OCI-LY3 (cell line): ENCODE results near the gene ATG4C.

Experiments
- H2AFZ ChIP-seq: fragments of 200-600, 300-600 bp; shearing (Covaris generic); 2 replicates; pipeline ENCODE4 v1.6.0; 2014; ENCODE audit warnings: antibody characterized with exemption, low read depth, low read length
- H3K27ac ChIP-seq: fragments of 200-600, 300-600 bp; sonication (generic); 2 replicates; pipeline ENCODE4 v1.5.1; 2014; ENCODE audit warnings: mild to moderate bottlenecking, low read length, moderate library complexity, mixed read lengths
- H3K27me3 ChIP-seq: fragments of 200-600, 300-600 bp; sonication (generic); 2 replicates; pipeline ENCODE4 v1.6.1; 2014; ENCODE audit warnings: low read depth, low read length, mixed read lengths
- H3K36me3 ChIP-seq: fragments of 200-600, 300-600 bp; sonication (generic); replicated peaks from 2 replicates; pipeline ENCODE3; 2014; ENCODE audit warnings: low read depth, low read length, mixed read lengths
- H3K4me1 ChIP-seq: fragments of 300-600, 200-600 bp; sonication (generic); 2 replicates; pipeline ENCODE4 v1.6.1; 2014; ENCODE audit warnings: low read length, mixed read lengths
- H3K4me2 ChIP-seq: fragments of 200-600, 300-600 bp; sonication (generic); 2 replicates; pipeline ENCODE4 v1.6.1; 2014; ENCODE audit warnings: low read length, mixed read lengths
- H3K4me3 ChIP-seq: fragments of 300-600, 200-600 bp; sonication (generic); 2 replicates; pipeline ENCODE4 v1.5.1; 2014; ENCODE audit warnings: antibody characterized with exemption, mild to moderate bottlenecking, low read length, moderate library complexity
- H3K79me2 ChIP-seq: fragments of 300-600, 200-600 bp; shearing (Covaris generic); 2 replicates; pipeline ENCODE4 v1.6.1; 2014; ENCODE audit warnings: mild to moderate bottlenecking, low read length, mixed read lengths
- H3K9ac ChIP-seq: fragments of 300-600, 200-600 bp; shearing (Covaris generic); 2 replicates; pipeline ENCODE4 v1.6.0; 2014; ENCODE audit warnings: mild to moderate bottlenecking, low read length, moderate library complexity
- H3K9me3 ChIP-seq: fragments of 200-600, 300-600 bp; shearing (Covaris generic); 2 replicates; pipeline ENCODE4 v1.6.1; 2014; ENCODE audit warnings: low read length, mixed read lengths; ENCODE audit not compliant: insufficient read depth
- H4K20me1 ChIP-seq: fragments of 200-600, 300-600 bp; sonication (generic); 2 replicates; pipeline ENCODE4 v1.6.1; 2016; ENCODE audit warnings: low read length, mixed read lengths; ENCODE audit not compliant: insufficient read depth
- EZH2phosphoT487 ChIP-seq: fragments of 200-600 bp; shearing (Covaris generic); IDR thresholded peaks from 2 replicates; pipeline ENCODE4 v1.6.1; 2018; ENCODE audit warnings: antibody characterized with exemption, mixed run types, low read depth
- TF ChIP-seq, protein P1 (sequence below): fragments of 200-600, 300-600 bp; sonication (generic); IDR thresholded peaks from 2 replicates; pipeline ENCODE4 v1.5.1; 2014; ENCODE audit warnings: antibody characterized with exemption, low read length, low read depth

The ATG4C gene

DNA sequence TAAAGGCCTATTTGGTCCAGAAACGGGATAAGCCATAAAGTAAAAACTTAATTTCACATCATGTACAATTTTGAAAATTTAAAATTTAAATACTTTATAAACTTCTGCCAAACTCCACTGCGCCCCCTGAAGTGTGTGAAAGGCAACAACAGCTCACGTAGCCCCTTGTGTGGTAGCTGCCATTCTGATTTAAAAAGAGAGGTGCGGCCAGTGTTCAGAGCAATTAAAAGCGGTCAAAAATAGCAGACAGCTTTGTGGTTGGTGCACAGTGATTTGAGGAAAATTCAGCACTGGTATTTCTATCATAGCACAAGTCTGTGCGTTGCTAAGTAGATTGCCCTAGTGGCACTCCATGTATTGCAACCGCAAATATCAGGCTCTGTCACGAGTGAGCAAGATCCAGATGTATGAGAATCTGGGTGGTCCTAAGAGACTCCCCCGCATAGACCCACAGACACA, 122.5 kb downstream of the ATG4C start:
- no peak overlapping the region for H3K9ac ChIP-seq
- no peak for TF ChIP-seq EZH2phosphoT487
- TF ChIP-seq, protein P1, sequence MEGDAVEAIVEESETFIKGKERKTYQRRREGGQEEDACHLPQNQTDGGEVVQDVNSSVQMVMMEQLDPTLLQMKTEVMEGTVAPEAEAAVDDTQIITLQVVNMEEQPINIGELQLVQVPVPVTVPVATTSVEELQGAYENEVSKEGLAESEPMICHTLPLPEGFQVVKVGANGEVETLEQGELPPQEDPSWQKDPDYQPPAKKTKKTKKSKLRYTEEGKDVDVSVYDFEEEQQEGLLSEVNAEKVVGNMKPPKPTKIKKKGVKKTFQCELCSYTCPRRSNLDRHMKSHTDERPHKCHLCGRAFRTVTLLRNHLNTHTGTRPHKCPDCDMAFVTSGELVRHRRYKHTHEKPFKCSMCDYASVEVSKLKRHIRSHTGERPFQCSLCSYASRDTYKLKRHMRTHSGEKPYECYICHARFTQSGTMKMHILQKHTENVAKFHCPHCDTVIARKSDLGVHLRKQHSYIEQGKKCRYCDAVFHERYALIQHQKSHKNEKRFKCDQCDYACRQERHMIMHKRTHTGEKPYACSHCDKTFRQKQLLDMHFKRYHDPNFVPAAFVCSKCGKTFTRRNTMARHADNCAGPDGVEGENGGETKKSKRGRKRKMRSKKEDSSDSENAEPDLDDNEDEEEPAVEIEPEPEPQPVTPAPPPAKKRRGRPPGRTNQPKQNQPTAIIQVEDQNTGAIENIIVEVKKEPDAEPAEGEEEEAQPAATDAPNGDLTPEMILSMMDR = peak; percentile 58

DNA sequence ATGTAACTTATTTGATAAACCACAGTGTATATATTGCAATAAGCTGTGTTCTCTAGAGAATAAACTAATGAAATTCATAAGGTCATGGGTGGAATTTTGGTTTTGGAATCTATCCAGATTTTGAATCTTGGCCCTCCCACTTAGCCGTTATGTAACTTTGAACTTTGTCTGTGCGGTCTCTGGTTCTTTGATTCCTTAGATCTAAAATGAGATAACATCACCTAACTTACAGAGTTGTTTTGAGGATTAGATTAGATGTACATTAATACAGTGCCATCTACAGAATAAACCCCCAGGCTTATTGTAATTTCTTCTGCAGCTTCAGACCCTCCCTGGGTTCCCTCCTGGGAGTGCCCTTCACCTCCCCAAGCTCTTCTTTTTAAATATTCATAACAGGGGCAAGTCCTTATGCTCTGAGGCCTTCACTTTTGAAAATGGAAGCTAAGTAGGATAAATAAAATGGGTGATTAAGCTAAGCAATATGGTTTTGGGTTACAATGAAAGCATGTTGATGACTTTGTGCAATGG, 124.3 kb downstream of the ATG4C start:
- Histone ChIP-seq H3K9me3 (no peaks in the 10 kb centered on the region), H3K27me3 (no peaks in the 10 kb centered on the region), H3K79me2 (no peaks in the 10 kb centered on the region), H3K4me2 (no peak overlapping the region), H3K4me3 (no peak overlapping the region), H3K27ac (no peak overlapping the region), H4K20me1 (no peaks in the 10 kb centered on the region), H3K36me3 (no peaks in the 10 kb centered on the region), H2AFZ (no peak overlapping the region), H3K9ac (no peak overlapping the region), H3K4me1 (no peaks in the 10 kb centered on the region)
- TF ChIP-seq, protein P1 = no peak
- TF ChIP-seq EZH2phosphoT487 = no peak

More for the DNA sequence above, 122.5 kb downstream of the ATG4C start:
- H3K4me2 ChIP-seq = peak overlapping the region; percentile 65
- H4K20me1 ChIP-seq = no peaks in the 10 kb centered on the region
- H2AFZ ChIP-seq = peak overlapping the region; percentile 83
- no peaks in the 10 kb centered on the region for H3K27me3 ChIP-seq
- no peak overlapping the region for H3K27ac ChIP-seq
- H3K4me1 ChIP-seq = no peaks in the 10 kb centered on the region
- no peaks in the 10 kb centered on the region for H3K79me2 ChIP-seq
- no peaks in the 10 kb centered on the region for H3K9me3 ChIP-seq
- no peaks in the 10 kb centered on the region for H3K36me3 ChIP-seq
- H3K4me3 ChIP-seq = peak overlapping the region; percentile 68

DNA sequence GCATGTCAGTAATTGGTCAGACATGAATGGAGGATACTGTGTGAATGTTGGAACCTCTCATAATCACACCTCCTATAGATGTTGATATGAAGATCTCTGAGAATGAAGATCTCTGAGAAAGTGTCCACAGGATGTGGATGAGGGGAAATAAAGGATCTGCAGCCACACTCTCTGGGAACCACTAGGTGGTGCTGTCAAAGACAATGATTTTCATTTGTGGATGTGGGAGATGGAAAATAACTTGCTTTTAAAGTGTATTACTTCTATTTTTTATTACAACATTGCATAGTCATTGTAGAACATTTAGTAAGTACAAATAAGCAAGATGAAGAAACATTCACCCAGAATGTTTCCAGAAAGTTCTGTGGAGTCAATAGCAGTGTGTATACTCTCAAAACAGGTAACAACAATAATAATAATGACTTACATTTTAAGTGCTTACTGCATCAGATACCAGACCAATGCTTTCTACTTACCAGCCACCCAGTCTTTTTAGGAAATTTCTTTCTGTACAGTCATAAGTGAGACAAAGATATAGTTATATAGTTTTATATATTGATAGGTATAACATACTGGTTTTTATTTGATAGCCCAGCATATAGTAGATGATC, 128.2 kb downstream of the ATG4C start:
- Histone ChIP-seq H3K4me2 (no peak overlapping the region), H4K20me1 (no peaks in the 10 kb centered on the region), H2AFZ (no peak overlapping the region), H3K4me1 (no peaks in the 10 kb centered on the region), H3K36me3 (no peaks in the 10 kb centered on the region), H3K27me3 (peaks cover 17% of the 10 kb centered on the region; the same call in 1 of the 2 replicates), H3K4me3 (no peak overlapping the region), H3K9me3 (no peaks in the 10 kb centered on the region), H3K79me2 (no peaks in the 10 kb centered on the region), H3K27ac (no peak overlapping the region), H3K9ac (no peak overlapping the region)
- TF ChIP-seq, protein P1 = peak; percentile 60
- TF ChIP-seq EZH2phosphoT487 = no peak
